CD4-positive, alpha-beta T cell (primary cell): ENCODE measurements around the gene ADISSP. TPM values are rescaled to one million over a fixed set of nuclear protein-coding genes. Genes with fewer than 3 reads are reported as not detected.

Source experiments
- ATAC-seq: fragments of 200-7000 bp; cut with Tn5 transposase; one replicate; pipeline ENCODE4 v1.10.0; 2022; ENCODE audit warnings: mild to moderate bottlenecking; ENCODE audit not compliant: poor library complexity
- CTCF ChIA-PET: fragments of 350-600 bp; sonication (Branson Sonifier 250); formaldehyde crosslinking; loops from one replicate; lab custom pipeline; 2021; ENCODE audit warnings: antibody characterized with exemption, inconsistent platforms; lab: Charles Lee
- POLR2A ChIA-PET: fragments of 350-600 bp; sonication (Branson Sonifier 250); formaldehyde crosslinking; loops from one replicate; lab custom pipeline; 2021; ENCODE audit warnings: antibody characterized with exemption, inconsistent platforms; lab: Charles Lee
- DNase-seq, 14 experiments: peaks; one replicate each; pipeline ENCODE4 v3.0.0-alpha.2; 2013 to 2020; ENCODE audit warnings: mixed read lengths in 2 of 14
- H3K27ac ChIP-seq, 2 donors: one replicate each; pipeline versions ENCODE4 v1.5.1 to v1.7.0; 2013; ENCODE audit warnings: low read length in 2 of 2, low read depth in 1 of 2, mild to moderate bottlenecking in 1 of 2
- H3K27me3 ChIP-seq, 2 experiments: 1 replicate in 1 of 2; 2 replicates in 1 of 2; pipeline versions ENCODE4 v1.6.1 to v1.7.0; 2013; ENCODE audit warnings: low read length in 2 of 2, control low read depth in 1 of 2, mild to moderate bottlenecking in 1 of 2, moderate library complexity in 1 of 2; ENCODE audit not compliant: insufficient read depth in 2 of 2, control insufficient read depth in 1 of 2
- H3K36me3 ChIP-seq: one replicate; pipeline ENCODE4 v1.6.1; 2013; ENCODE audit warnings: low read length, control low read depth; ENCODE audit not compliant: insufficient read depth
- H3K4me1 ChIP-seq: one replicate; pipeline ENCODE4 v1.6.1; 2013; ENCODE audit warnings: low read length, control low read depth; ENCODE audit not compliant: insufficient read depth
- H3K4me3 ChIP-seq: one replicate; pipeline ENCODE4 v1.5.1; 2013; ENCODE audit warnings: mild to moderate bottlenecking, low read length, moderate library complexity
- H3K9me3 ChIP-seq, 2 experiments: 1 replicate in 1 of 2; 2 replicates in 1 of 2; pipeline versions ENCODE4 v1.6.1 to v1.7.0; 2013; ENCODE audit warnings: low read length in 2 of 2, mild to moderate bottlenecking in 2 of 2, control low read depth in 1 of 2, moderate library complexity in 1 of 2; ENCODE audit not compliant: control insufficient read depth in 1 of 2, insufficient read depth in 1 of 2
- H3K27ac Mint-ChIP-seq: one replicate; pipeline ENCODE4 v1.8.0; 2020; ENCODE audit warnings: mixed read lengths
- H3K27me3 Mint-ChIP-seq: one replicate; pipeline ENCODE4 v1.8.0; 2021; ENCODE audit warnings: mixed read lengths
- H3K36me3 Mint-ChIP-seq: one replicate; pipeline ENCODE4 v1.8.0; 2021; ENCODE audit warnings: low read depth, mixed read lengths
- H3K4me1 Mint-ChIP-seq: one replicate; pipeline ENCODE4 v1.8.0; 2021; ENCODE audit warnings: low read depth, mixed read lengths
- H3K4me3 Mint-ChIP-seq: one replicate; pipeline ENCODE4 v1.8.0; 2020; ENCODE audit warnings: mild to moderate bottlenecking, mixed read lengths
- H3K9me3 Mint-ChIP-seq: one replicate; pipeline ENCODE4 v1.8.0; 2020; ENCODE audit warnings: mixed read lengths
- CTCF ChIP-seq: fragments of 200-600 bp; IDR thresholded peaks from one replicate; pipeline ENCODE4 v1.8.0; 2022; ENCODE audit warnings: antibody characterized with exemption, mild to moderate bottlenecking
- intact Hi-C, 2 experiments: fragments of 100-400 bp; cut with DNase I in 1 of 2; cut with micrococcal nuclease in 1 of 2; formaldehyde crosslinking; loops; one replicate each; pipeline versions ENCODE4 v1.15.1 to v1.9.0; 2023 to 2025; cut with DNase I, micrococcal nuclease
- total RNA-seq, 174 experiments: library from RNA in 2 of 174; stranded (reverse) in 2 of 174; gene quantifications; one replicate each; pipeline ENCODE4 v1.2.3 and lab custom pipeline; 2021 to 2026

ADISSP gene
- total RNA-seq, 2 experiments from 2014 or later: 11.2 to 11.6 TPM

- Mint-ChIP-seq H3K27ac (no peak overlapping the region), H3K36me3 (peaks cover 13% of the 10 kb centered on the region), H3K4me1 (peaks cover 14% of the 10 kb centered on the region), H3K27me3 (peaks cover 6% of the 10 kb centered on the region), H3K4me3 (peak overlapping the region; percentile 74), H3K9me3 (no peaks in the 10 kb centered on the region)
- Histone ChIP-seq H3K4me1 (peaks cover 13% of the 10 kb centered on the region), H3K9me3 (no peaks in the 10 kb centered on the region), H3K27ac (no peak overlapping the region), H3K36me3 (peaks cover 6% of the 10 kb centered on the region), H3K27me3 (peaks cover 0 to 14% of the 10 kb centered on the region in 2 experiments), H3K4me3 (no peak overlapping the region)
- DNase-seq: no peak
- POLR2A ChIA-PET: interaction anchor here (1.0 to 1.7 kb wide), 2 partner anchors 16 to 60 kb away, joined by 3 to 8 read pairs; partner anchors contain the start of gene ADISSP
- intact Hi-C loops: loop anchor here in 1 of 2 experiments (5.0 kb wide), 1 partner anchor 266 kb away; the partner anchor contains the start of gene RNF24
- ATAC-seq: no peak
- CTCF ChIA-PET: interaction anchor here (3.5 kb wide), 1 partner anchor 17 kb away, joined by 25 read pairs; the partner anchor contains the start of gene ADISSP
- TF ChIP-seq CTCF: no peak
These were observed 16.3 kb downstream of the ADISSP start for GRCh38 chr20:3751305-3751674.

- H3K4me1 Mint-ChIP-seq: peaks cover 19% of the 10 kb centered on the region
- Histone ChIP-seq H3K4me3 (no peak overlapping the region), H3K4me1 (peaks cover 19% of the 10 kb centered on the region), H3K36me3 (peaks cover 1% of the 10 kb centered on the region), H3K9me3 (no peaks in the 10 kb centered on the region), H3K27ac (no peak overlapping the region), H3K27me3 (peaks cover 3 to 19% of the 10 kb centered on the region in 2 experiments)
- H3K27me3 Mint-ChIP-seq: peaks cover 6% of the 10 kb centered on the region
- ChIA-PET POLR2A (no interaction called here), CTCF (interaction anchor here (3.5 kb wide), 1 partner anchor 18 kb away, joined by 25 read pairs; the partner anchor contains the start of gene ADISSP)
- H3K36me3 Mint-ChIP-seq: peaks cover 7% of the 10 kb centered on the region
- no peak overlapping the region for H3K4me3 Mint-ChIP-seq
- TF ChIP-seq CTCF: peak; percentile 30
- H3K9me3 Mint-ChIP-seq: no peaks in the 10 kb centered on the region
- DNase-seq (peak in 7 of 14 experiments; percentile 14 to 59 (median 27)), ATAC-seq (no peak)
- intact Hi-C loops: loop anchor here in 1 of 2 experiments (5.0 kb wide), 1 partner anchor 267 kb away; the partner anchor contains the start of gene RNF24
- H3K27ac Mint-ChIP-seq: no peak overlapping the region
These were observed 17.6 kb downstream of the ADISSP start for GRCh38 chr20:3749689-3750531.

- CTCF ChIA-PET: no interaction called here
- H3K27ac ChIP-seq: no peak overlapping the region
- Mint-ChIP-seq H3K27ac (no peak overlapping the region), H3K4me1 (peaks cover 25% of the 10 kb centered on the region), H3K36me3 (peaks cover 3% of the 10 kb centered on the region), H3K9me3 (no peaks in the 10 kb centered on the region), H3K4me3 (no peak overlapping the region), H3K27me3 (peaks cover 6% of the 10 kb centered on the region)
- H3K27me3 ChIP-seq: peaks cover 3 to 19% of the 10 kb centered on the region in 2 experiments
- POLR2A ChIA-PET: no interaction called here
- TF ChIP-seq CTCF: no peak
- no peak overlapping the region for H3K4me3 ChIP-seq
- intact Hi-C loops: no loop called here
- peaks cover 23% of the 10 kb centered on the region for H3K4me1 ChIP-seq
- no peak for DNase-seq
- H3K9me3 ChIP-seq: no peaks in the 10 kb centered on the region
- H3K36me3 ChIP-seq: no peaks in the 10 kb centered on the region
- ATAC-seq: no peak
These were observed 18.4 kb downstream of the ADISSP start for GRCh38 chr20:3749087-3749688.
